PC-3 (cell line): ENCODE measurements around the gene PAEP.

Experiments used
- CTCF ChIP-seq: fragments of 300-600 bp; sonication (generic); conservative IDR thresholded peaks from 2 replicates; pipeline ENCODE4 v1.5.1; 2017; ENCODE audit warnings: antibody characterized with exemption, low read depth, mild to moderate bottlenecking, low read length
- EZH2 ChIP-seq: fragments of 300-600 bp; sonication (generic); IDR thresholded peaks from one replicate; pipeline ENCODE4 v1.6.1; 2017; ENCODE audit warnings: antibody characterized with exemption, mild to moderate bottlenecking, low read length; ENCODE audit not compliant: unreplicated experiment
- EZH2phosphoT487 ChIP-seq: fragments of 300-600 bp; sonication (generic); IDR thresholded peaks from 2 replicates; pipeline ENCODE4 v1.6.1; 2018; ENCODE audit warnings: mild to moderate bottlenecking, antibody characterized with exemption, low read length, borderline replicate concordance

- TF ChIP-seq EZH2phosphoT487 (no peak), EZH2 (no peak), CTCF (no peak)
Measured at GRCh38 chr9:135522931-135523330, 38.6 kb upstream of the PAEP start.
